Breast epithelium (tissue), 4 donors: ENCODE measurements around the gene EPN2. TPM values are rescaled to one million over a fixed set of nuclear protein-coding genes. Genes with fewer than 3 reads are reported as not detected.

Experiments
- DNase-seq, 2 donors: peaks; one replicate each; pipeline ENCODE4 v3.0.0-alpha.2; 2019; ENCODE audit warnings: low spot score in 2 of 2
- H3K27ac ChIP-seq, 2 donors: fragments of 200-600 bp; sonication (generic) in 1 of 2; one replicate each; pipeline ENCODE4 v1.5.1; 2016 to 2019; ENCODE audit warnings: mild to moderate bottlenecking in 1 of 2
- H3K27me3 ChIP-seq, 2 donors: fragments of 200-600 bp; sonication (generic) in 1 of 2; one replicate each; pipeline versions ENCODE4 v1.5.1 to v1.6.0; 2017 to 2019; ENCODE audit warnings: control low read depth in 1 of 2, mild to moderate bottlenecking in 1 of 2
- H3K36me3 ChIP-seq: fragments of 200-600 bp; one replicate; pipeline ENCODE4 v1.5.1; 2019
- H3K4me1 ChIP-seq, 2 donors: fragments of 200-600 bp; sonication (generic); one replicate each; pipeline ENCODE4 v1.5.1; 2016 to 2019; ENCODE audit warnings: control low read depth in 1 of 2
- H3K4me3 ChIP-seq, 3 donors: fragments of 200-600 bp; sonication (generic); 1 replicate in 2 of 3; 2 replicates in 1 of 3; pipeline ENCODE4 v1.5.1; 2016 to 2019; ENCODE audit warnings: mild to moderate bottlenecking in 3 of 3, moderate library complexity in 2 of 3
- H3K9me3 ChIP-seq, 2 donors: fragments of 200-600 bp; sonication (generic) in 1 of 2; one replicate each; pipeline ENCODE4 v1.5.1; 2016 to 2019; ENCODE audit warnings: control low read depth in 1 of 2
- POLR2A ChIP-seq: fragments of 450-650 bp; IDR thresholded peaks from one replicate; pipeline ENCODE4 v1.6.1; 2016; ENCODE audit warnings: antibody characterized with exemption, mild to moderate bottlenecking, moderate library complexity
- POLR2AphosphoS5 ChIP-seq, 3 donors: sonication (generic); formaldehyde crosslinking; IDR thresholded peaks; one replicate each; pipeline ENCODE4 v1.6.1; 2017; ENCODE audit warnings: antibody characterized with exemption in 3 of 3
- intact Hi-C: fragments of 100-400 bp; cut with DNase I; formaldehyde crosslinking; loops from one replicate; pipeline ENCODE4 v1.15.1; 2023; ENCODE audit warnings: low total_unique reads
- total RNA-seq, 3 donors: library from RNA; depleted of rRNA; stranded (reverse); fragments of >200 nt; gene quantifications; one replicate each; pipeline ENCODE4 v1.1.0, GENCODE V29; 2016
- TF ChIP-seq, protein P1 (sequence below), 3 donors: fragments of 450-650 bp; IDR thresholded peaks; one replicate each; pipeline ENCODE4 v1.5.1; 2016 to 2017; ENCODE audit warnings: antibody characterized with exemption in 3 of 3, mild to moderate bottlenecking in 3 of 3, moderate library complexity in 3 of 3

The EPN2 gene
- total RNA-seq, 3 donors from 2014 or later, result 26.6 to 36.7 (median 30.6) TPM

DNA sequence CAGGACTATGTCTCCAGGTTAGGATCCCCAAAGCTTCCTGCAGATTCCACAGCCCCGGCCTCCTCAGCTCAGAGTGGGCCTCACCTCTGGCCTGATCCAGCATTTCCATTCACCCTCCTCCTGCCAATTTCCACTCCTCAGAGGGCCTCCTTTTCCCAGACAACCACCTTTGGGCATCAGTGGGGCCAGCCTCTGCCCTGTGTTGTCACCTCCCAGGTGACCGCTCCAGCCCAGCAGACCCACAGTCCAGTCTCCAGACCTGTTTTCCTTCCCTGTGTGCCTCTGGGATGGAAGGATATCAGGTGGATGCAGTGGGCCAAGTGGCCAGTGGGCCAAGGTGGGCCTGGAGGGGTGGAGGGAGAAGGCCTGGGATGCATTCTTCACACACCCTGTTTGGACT, 92.7 kb downstream of the EPN2 start:
- DNase-seq, result no peak
- TF ChIP-seq, protein P1, sequence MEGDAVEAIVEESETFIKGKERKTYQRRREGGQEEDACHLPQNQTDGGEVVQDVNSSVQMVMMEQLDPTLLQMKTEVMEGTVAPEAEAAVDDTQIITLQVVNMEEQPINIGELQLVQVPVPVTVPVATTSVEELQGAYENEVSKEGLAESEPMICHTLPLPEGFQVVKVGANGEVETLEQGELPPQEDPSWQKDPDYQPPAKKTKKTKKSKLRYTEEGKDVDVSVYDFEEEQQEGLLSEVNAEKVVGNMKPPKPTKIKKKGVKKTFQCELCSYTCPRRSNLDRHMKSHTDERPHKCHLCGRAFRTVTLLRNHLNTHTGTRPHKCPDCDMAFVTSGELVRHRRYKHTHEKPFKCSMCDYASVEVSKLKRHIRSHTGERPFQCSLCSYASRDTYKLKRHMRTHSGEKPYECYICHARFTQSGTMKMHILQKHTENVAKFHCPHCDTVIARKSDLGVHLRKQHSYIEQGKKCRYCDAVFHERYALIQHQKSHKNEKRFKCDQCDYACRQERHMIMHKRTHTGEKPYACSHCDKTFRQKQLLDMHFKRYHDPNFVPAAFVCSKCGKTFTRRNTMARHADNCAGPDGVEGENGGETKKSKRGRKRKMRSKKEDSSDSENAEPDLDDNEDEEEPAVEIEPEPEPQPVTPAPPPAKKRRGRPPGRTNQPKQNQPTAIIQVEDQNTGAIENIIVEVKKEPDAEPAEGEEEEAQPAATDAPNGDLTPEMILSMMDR (IDR thresholded peaks at IDR 0.05), result no peak
- TF ChIP-seq POLR2AphosphoS5 (IDR thresholded peaks at IDR 0.05) (no peak), POLR2A (no peak)
- Histone ChIP-seq H3K9me3 (no peaks in the 10 kb centered on the region), H3K36me3 (no peaks in the 10 kb centered on the region), H3K4me1 (no peaks in the 10 kb centered on the region), H3K27ac (no peak overlapping the region), H3K27me3 (no peaks in the 10 kb centered on the region), H3K4me3 (no peak overlapping the region)
- intact Hi-C loops, result no loop called here

GRCh38 chr17:19330271-19330670, 93.1 kb downstream of the EPN2 start:
- Histone ChIP-seq H3K4me3 (no peak overlapping the region), H3K27ac (no peak overlapping the region), H3K36me3 (no peaks in the 10 kb centered on the region), H3K27me3 (no peaks in the 10 kb centered on the region), H3K9me3 (no peaks in the 10 kb centered on the region), H3K4me1 (no peaks in the 10 kb centered on the region)
- no peak for TF ChIP-seq POLR2AphosphoS5 (IDR thresholded peaks at IDR 0.05)
- TF ChIP-seq, protein P1 (IDR thresholded peaks at IDR 0.05), result no peak
- no peak for DNase-seq
- intact Hi-C loops, result no loop called here

- no peak overlapping the region for H3K4me3 ChIP-seq
- DNase-seq, result no peak
- no peaks in the 10 kb centered on the region for H3K27me3 ChIP-seq
- no peaks in the 10 kb centered on the region for H3K4me1 ChIP-seq
- no peaks in the 10 kb centered on the region for H3K36me3 ChIP-seq
- no peak overlapping the region for H3K27ac ChIP-seq
- TF ChIP-seq, protein P1 (IDR thresholded peaks at IDR 0.05), result no peak
- TF ChIP-seq POLR2A, result no peak
- TF ChIP-seq POLR2AphosphoS5 (IDR thresholded peaks at IDR 0.05), result no peak
- no peaks in the 10 kb centered on the region for H3K9me3 ChIP-seq
- intact Hi-C loops, result no loop called here
These were observed 94.0 kb downstream of the EPN2 start for GRCh38 chr17:19331134-19331533.

GRCh38 chr17:19331543-19332245, 94.5 kb downstream of the EPN2 start:
- Histone ChIP-seq H3K27me3 (no peaks in the 10 kb centered on the region), H3K27ac (no peak overlapping the region), H3K4me3 (no peak overlapping the region), H3K36me3 (no peaks in the 10 kb centered on the region), H3K9me3 (no peaks in the 10 kb centered on the region), H3K4me1 (no peaks in the 10 kb centered on the region)
- DNase-seq, result no peak
- intact Hi-C loops, result no loop called here
- TF ChIP-seq POLR2AphosphoS5 (IDR thresholded peaks at IDR 0.05) (no peak), POLR2A (no peak)
- TF ChIP-seq, protein P1 (IDR thresholded peaks at IDR 0.05), result no peak

DNA sequence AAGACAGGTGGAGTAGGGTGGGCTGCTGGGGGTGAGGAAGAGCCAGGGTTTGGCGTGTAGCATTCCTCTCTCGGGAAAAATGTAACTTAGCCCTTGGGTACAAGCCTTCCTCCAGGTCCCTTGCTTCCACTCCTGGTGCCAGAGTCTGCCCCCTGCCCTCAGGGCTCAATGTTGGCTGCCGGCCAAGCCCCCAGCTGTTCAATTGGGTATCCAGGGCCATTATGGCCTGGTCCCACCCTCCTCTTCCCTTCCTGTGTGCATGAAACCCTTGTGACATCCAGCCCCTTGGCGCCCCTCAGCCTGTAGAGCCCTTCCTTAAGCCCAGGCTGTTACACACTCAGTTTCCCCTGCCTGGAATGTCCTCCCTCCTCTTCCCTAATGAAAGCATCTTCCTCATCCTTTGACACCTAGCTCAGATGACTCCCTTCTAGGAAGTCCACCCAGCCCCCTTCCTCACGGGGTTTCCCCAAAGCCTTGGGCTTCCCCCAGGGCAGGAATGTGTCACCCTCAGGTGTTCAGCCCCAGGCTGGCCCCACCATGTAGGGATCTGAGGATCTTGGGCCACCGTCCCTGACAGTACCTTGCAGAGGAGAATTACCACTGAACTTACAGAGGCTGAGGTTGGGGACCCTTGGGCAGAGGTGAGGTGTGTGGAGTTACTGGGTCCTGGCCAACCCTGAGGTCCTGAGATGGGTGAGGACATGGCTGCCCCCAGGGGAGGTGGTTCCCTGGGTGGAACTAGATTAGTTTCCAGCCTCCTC, 95.4 kb downstream of the EPN2 start:
- H3K4me1 ChIP-seq, result no peaks in the 10 kb centered on the region
- no peak overlapping the region for H3K27ac ChIP-seq
- TF ChIP-seq POLR2AphosphoS5 (IDR thresholded peaks at IDR 0.05), result no peak
- TF ChIP-seq POLR2A, result no peak
- TF ChIP-seq, protein P1 (IDR thresholded peaks at IDR 0.05), result no peak
- no peak overlapping the region for H3K4me3 ChIP-seq
- H3K36me3 ChIP-seq, result no peaks in the 10 kb centered on the region
- no peaks in the 10 kb centered on the region for H3K9me3 ChIP-seq
- intact Hi-C loops, result no loop called here
- DNase-seq, result no peak
- H3K27me3 ChIP-seq, result no peaks in the 10 kb centered on the region
